Measurements from ENCODE around the gene SERHL2. TPM values are rescaled to one million over a fixed set of nuclear protein-coding genes. Genes with fewer than 3 reads are reported as not detected.
"Not testable (repeated sequence)": the region's sequence is repeated elsewhere in the genome, so short reads cannot be mapped to it uniquely, and the experiment has no call there.

The SERHL2 gene
- total RNA-seq, 1 donor from 2014 or later = 2.8 TPM

- no peak overlapping the region for H3K27ac Mint-ChIP-seq
- H3K27me3 Mint-ChIP-seq = no peaks in the 10 kb centered on the region
- DNase-seq (ENCODE audit: extremely low spot score, unreplicated experiment) = no peak
- TF ChIP-seq, protein P1, sequence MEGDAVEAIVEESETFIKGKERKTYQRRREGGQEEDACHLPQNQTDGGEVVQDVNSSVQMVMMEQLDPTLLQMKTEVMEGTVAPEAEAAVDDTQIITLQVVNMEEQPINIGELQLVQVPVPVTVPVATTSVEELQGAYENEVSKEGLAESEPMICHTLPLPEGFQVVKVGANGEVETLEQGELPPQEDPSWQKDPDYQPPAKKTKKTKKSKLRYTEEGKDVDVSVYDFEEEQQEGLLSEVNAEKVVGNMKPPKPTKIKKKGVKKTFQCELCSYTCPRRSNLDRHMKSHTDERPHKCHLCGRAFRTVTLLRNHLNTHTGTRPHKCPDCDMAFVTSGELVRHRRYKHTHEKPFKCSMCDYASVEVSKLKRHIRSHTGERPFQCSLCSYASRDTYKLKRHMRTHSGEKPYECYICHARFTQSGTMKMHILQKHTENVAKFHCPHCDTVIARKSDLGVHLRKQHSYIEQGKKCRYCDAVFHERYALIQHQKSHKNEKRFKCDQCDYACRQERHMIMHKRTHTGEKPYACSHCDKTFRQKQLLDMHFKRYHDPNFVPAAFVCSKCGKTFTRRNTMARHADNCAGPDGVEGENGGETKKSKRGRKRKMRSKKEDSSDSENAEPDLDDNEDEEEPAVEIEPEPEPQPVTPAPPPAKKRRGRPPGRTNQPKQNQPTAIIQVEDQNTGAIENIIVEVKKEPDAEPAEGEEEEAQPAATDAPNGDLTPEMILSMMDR (conservative IDR thresholded peaks at IDR 0.05) = no peak
- peaks cover 3% of the 10 kb centered on the region for H3K36me3 Mint-ChIP-seq
- peaks cover 18% of the 10 kb centered on the region for H3K4me1 Mint-ChIP-seq (ENCODE audit: unreplicated experiment)
- H3K9me3 Mint-ChIP-seq = no peaks in the 10 kb centered on the region
- no peak overlapping the region for H3K4me3 Mint-ChIP-seq
These were observed 37.9 kb upstream of the SERHL2 start for GRCh38 chr22:42515896-42516295.

- H3K4me3 Mint-ChIP-seq; H3K36me3 Mint-ChIP-seq; H3K27ac Mint-ChIP-seq; DNase-seq (ENCODE audit: extremely low spot score, unreplicated experiment); H3K9me3 Mint-ChIP-seq; H3K27me3 Mint-ChIP-seq: not testable (repeated sequence)
- peaks cover 21% of the 10 kb centered on the region for H3K4me1 Mint-ChIP-seq (ENCODE audit: unreplicated experiment)
These were observed 36.7 kb upstream of the SERHL2 start for GRCh38 chr22:42517103-42517502.

GRCh38 chr22:42518638-42519524 is 34.9 kb upstream of the SERHL2 start:
- not testable (repeated sequence) for H3K27me3 Mint-ChIP-seq; H3K36me3 Mint-ChIP-seq; H3K9me3 Mint-ChIP-seq; DNase-seq (ENCODE audit: extremely low spot score, unreplicated experiment)
- H3K4me1 Mint-ChIP-seq (ENCODE audit: unreplicated experiment) = peaks cover 18% of the 10 kb centered on the region
- peak overlapping the region; percentile 99 for H3K27ac Mint-ChIP-seq
- H3K4me3 Mint-ChIP-seq = peak overlapping the region; percentile 100

GRCh38 chr22:42519525-42520401 is 34.0 kb upstream of the SERHL2 start, which contains the start of gene RRP7A:
TSS of gene RRP7A (minus strand) at chr22:42519796. CDS start at chr22:42519786, 10 bp downstream.
- no peaks in the 10 kb centered on the region for H3K27me3 Mint-ChIP-seq
- peak within 1 kb of the TSS; percentile 100 for H3K4me3 Mint-ChIP-seq
- TF ChIP-seq, protein P1 (conservative IDR thresholded peaks at IDR 0.05) = no peak
- no peaks in the 10 kb centered on the region for H3K9me3 Mint-ChIP-seq
- H3K27ac Mint-ChIP-seq = peak within 1 kb of the TSS; percentile 99
- peaks cover 18% of the 10 kb centered on the region for H3K4me1 Mint-ChIP-seq (ENCODE audit: unreplicated experiment)
- H3K36me3 Mint-ChIP-seq = no peaks in the 10 kb centered on the region
- peak; percentile 90 for DNase-seq (ENCODE audit: extremely low spot score, unreplicated experiment)

- Mint-ChIP-seq H3K27me3 (no peaks in the 10 kb centered on the region), H3K9me3 (no peaks in the 10 kb centered on the region), H3K4me1 (ENCODE audit: unreplicated experiment) (peaks cover 18% of the 10 kb centered on the region), H3K4me3 (peak overlapping the region; percentile 100), H3K27ac (peak overlapping the region; percentile 44), H3K36me3 (no peaks in the 10 kb centered on the region)
- TF ChIP-seq, protein P1 (conservative IDR thresholded peaks at IDR 0.05) = no peak
- DNase-seq (ENCODE audit: extremely low spot score, unreplicated experiment) = no peak
These were observed 32.6 kb upstream of the SERHL2 start for GRCh38 chr22:42521228-42521546.

GRCh38 chr22:42522546-42522945 is 31.2 kb upstream of the SERHL2 start:
- Mint-ChIP-seq H3K4me3 (no peak overlapping the region), H3K27me3 (no peaks in the 10 kb centered on the region), H3K27ac (no peak overlapping the region), H3K9me3 (no peaks in the 10 kb centered on the region), H3K4me1 (ENCODE audit: unreplicated experiment) (peaks cover 18% of the 10 kb centered on the region), H3K36me3 (no peaks in the 10 kb centered on the region)
- DNase-seq (ENCODE audit: extremely low spot score, unreplicated experiment) = no peak
- TF ChIP-seq, protein P1 (conservative IDR thresholded peaks at IDR 0.05) = no peak

Measured in type B pancreatic cell (in vitro differentiated cells).